Frontal cortex (tissue), 4 donors: ENCODE measurements around the gene TACC2. TPM values are rescaled to one million over a fixed set of nuclear protein-coding genes. Genes with fewer than 3 reads are reported as not detected.

Source experiments
- DNase-seq, 2 donors: peaks; one replicate each; pipeline ENCODE4 v3.0.0; 2012; ENCODE audit warnings: low spot score in 2 of 2
- FAIRE-seq: peaks from 2 replicates; lab custom pipeline; 2012; peaks lifted over from hg19 to GRCh38; lab: Jason Lieb, UNC
- total RNA-seq: library from RNA; depleted of rRNA; stranded (reverse); fragments of >200 nt; gene quantifications from one replicate; pipeline ENCODE4 v1.2.3, GENCODE V29; 2014
- donor health status: control.
- donor health status: control.
- donor health status: control.

Gene TACC2
- total RNA-seq, 1 donor from 2014 or later: 14.7 TPM

- DNase-seq (no peak), FAIRE-seq (no peak)
Measured at GRCh38 chr10:122157451-122157850, 168.5 kb downstream of the TACC2 start.

DNA sequence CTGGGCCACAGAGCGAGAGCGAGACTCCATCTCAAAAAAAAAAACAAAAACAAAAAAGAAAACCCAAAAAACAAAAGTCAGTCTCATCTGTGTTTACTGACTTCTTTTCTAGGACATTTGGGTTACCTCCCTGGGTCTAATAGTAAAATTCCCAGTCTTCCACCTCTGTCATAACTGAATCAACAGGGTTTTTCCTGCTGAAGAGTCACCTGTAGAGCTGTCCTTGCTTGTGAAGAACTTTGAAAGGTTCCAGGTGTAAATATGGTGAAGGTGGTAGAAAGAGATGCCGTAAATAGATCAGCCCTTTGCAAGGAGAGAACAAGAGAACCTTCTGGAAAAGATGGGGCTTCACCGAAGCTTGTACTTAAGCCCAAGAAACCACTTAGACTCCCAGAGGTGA is 169.4 kb downstream of the TACC2 start:
- no peak for DNase-seq

DNA sequence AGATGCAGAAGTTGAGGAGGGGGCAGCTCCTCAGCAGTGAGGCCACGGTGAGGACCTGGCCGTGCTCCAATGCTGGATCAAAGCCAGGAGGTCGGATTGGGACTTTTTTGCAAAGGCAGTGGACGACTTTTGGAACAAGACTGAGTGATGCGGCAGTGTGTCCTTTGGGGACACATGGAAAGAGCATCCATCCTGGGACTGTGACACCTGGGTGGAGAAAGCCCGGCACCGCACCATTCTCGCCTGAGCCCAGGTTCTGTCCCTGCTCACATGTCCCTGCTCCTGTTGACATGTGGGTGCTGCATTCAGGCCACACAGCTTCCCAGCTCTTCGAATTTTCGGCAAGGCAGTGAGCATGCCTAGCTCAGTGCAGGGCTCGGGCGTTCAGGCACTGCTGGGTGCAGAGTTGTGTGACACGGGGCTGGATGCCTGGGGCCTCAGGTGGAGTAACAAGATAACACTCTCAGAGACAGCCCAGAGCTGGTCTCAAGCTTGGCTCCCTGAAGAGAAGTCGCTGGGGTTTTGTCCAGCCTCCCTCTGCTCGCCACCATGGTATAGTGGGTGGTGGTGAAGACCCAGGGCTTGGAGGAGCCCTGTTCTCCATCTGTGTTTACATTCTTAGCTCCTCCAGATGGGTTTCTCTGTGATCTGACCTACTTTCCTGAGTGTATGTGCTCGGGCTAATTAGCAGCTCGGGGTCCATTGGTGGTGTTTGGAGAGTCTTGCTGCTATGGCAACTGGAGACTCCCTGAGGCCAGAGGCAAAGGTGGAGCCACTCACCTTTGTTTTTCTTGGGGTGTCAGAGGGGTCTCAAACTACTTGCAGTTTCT is 170.4 kb downstream of the TACC2 start:
- DNase-seq: no peak
- FAIRE-seq: no peak

More for the DNA sequence above, 169.4 kb downstream of the TACC2 start:
- FAIRE-seq: no peak

GRCh38 chr10:122161795-122162194 is 172.8 kb downstream of the TACC2 start:
- DNase-seq (no peak), FAIRE-seq (no peak)

- no peak for DNase-seq
- no peak for FAIRE-seq
Measured at GRCh38 chr10:122162671-122163173, 173.8 kb downstream of the TACC2 start.

GRCh38 chr10:122163174-122164022 is 174.4 kb downstream of the TACC2 start:
- DNase-seq (no peak), FAIRE-seq (no peak)

DNA sequence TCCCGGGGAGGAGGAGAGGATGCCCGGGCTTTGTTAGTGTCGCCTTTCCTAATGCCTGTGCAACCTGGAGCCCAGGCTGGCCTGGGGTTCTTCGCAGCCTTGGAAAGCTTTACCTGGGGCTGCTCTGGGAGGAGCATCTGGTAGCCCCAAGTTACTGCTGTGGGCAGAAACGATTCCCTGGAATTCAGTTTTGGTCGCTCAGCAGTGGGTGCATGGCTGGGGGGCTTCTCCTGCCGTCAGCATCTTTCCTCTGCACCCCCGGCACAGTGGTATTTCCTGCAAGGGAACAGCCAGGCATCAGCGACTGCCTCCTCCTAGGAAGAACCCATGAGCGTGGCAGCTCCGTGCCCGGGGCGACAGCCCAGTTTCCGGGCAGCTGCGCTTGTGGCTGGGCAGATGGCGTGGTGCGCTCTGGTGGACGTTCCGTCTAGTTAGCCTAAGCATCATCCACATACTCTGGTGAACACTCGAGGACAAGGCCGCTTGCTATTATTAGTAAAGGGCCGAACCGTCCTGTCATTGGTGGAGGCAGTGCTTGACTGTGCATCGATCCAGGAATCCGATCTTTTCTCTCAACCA is 175.1 kb downstream of the TACC2 start:
- FAIRE-seq: no peak
- peak in 1 of 2 donors; percentile 49 for DNase-seq

- FAIRE-seq: no peak
- no peak for DNase-seq
Measured at GRCh38 chr10:122164815-122165483, 176.0 kb downstream of the TACC2 start.

DNA sequence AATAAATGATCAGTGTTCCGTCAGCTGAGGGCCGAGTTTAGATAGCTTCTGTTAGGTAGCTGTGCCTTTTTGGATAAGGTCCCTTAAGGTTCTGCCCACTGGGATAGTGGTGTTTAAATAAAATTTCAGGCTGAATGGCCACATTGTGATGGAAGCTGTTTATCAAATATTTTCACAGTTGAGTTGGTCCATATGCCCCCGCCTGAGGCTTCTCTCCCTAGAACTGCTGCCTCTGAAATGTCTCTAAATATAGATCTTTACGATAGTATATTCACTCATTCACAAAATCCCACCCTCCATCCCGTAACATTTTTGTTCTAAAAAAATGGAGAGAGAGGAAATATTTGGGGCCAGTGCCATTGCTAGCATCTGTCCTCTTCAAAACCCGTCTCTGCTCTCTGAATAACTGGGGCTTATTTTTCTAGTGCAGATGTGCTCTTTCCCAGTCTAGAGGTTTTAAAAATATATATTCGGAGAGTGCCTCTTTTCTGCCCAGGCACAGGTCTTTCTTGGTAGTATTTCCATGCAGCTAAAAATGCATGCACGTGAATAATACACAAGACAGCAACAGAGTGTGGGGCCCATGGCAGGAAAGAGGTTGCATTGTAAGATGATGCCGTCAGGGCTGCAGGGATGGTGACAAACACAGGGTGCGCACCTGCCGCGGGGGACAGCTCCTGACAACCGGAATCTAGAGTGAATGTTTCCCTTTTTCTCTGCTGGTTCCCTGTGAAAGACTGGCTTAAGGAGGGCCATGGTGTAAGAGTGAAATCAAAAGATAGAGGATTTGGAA is 176.7 kb downstream of the TACC2 start:
- DNase-seq (no peak), FAIRE-seq (no peak)

DNA sequence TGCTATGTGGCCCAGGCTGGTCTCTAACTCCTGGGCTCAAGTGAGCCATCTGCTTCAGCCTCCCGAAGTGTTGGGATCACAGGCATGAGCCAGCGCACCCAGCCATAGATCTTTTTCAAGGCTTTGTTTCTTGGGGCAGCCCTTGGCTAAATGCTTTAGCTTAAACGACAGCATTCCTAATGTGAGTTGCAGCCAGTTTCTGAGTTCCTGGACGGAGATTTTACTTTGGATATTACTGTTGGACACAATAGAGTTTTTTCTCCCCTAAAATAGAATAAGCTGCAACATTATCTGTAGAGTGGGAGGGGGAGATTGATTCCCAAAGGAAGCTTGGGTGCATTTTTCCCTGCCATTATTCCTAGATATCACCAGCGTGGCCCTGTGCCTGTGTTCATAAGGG is 179.1 kb downstream of the TACC2 start:
- FAIRE-seq: no peak

GRCh38 chr10:122168598-122169394 is 179.8 kb downstream of the TACC2 start:
- no peak for DNase-seq

More for the DNA sequence above, 179.1 kb downstream of the TACC2 start:
- DNase-seq: no peak

DNA sequence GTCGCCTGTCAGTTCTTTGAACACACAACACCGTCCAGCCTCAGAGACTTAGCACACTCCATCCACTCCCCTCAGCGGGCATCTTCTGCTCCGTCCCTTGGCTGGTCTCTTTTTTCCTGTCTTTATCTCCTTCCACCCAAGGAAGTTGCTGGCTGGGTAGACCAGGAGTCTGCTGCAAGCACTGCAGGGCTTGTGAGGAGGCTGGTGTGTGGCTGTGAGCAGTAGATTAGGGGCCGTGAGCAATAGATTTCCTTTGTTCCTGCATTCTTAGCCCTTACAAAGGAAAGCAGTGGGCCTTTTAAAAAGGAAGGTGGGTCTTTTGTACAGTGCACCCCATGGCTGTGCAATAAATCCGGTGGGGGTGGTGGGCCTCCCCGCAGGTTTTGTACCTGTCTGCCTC is 181.8 kb downstream of the TACC2 start:
- DNase-seq (no peak), FAIRE-seq (no peak)

More at GRCh38 chr10:122168598-122169394, 179.8 kb downstream of the TACC2 start:
- no peak for FAIRE-seq

DNA sequence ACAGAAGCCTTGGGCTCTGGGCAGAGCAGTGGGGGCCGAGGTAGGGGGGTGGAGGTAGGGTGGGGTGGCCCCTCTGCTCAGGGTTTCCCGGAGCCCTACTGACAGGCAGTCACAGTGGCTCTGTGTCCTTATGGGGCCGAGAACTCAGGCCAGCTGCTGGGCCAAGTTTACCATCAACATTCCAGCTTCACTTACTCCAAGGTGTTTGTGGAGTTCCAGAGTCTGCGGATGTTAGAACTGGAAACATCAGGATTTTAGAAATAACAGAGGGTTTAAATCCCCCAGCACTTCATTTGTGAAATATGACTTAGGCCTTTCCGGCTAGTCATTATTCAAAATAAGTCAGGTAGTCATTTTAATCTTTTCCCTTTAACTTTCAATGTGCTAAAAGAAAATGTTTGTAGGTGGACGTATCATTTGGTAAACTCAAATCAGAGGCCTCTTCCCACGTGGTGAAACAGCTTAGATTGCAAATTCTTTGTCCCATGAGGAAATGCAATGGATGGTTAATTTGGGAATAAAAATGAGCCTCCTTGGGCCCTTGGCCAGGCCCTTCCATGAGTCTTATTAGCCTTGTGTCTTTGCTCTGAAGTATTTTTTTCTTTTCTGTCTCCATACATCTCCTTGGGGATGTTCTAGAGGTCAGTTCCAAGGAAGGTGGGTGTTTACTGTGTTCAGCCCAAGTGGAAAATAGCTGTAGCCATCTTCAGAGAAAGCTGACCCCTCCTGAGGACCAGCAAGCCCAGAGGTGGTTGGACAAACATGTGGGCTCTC is 182.5 kb downstream of the TACC2 start:
- FAIRE-seq: no peak

GRCh38 chr10:122172361-122173008 is 183.5 kb downstream of the TACC2 start:
- DNase-seq: no peak
- no peak for FAIRE-seq

More for the DNA sequence above, 182.5 kb downstream of the TACC2 start:
- no peak for DNase-seq

GRCh38 chr10:122173337-122173736 is 184.4 kb downstream of the TACC2 start:
- FAIRE-seq (no peak), DNase-seq (no peak)

DNA sequence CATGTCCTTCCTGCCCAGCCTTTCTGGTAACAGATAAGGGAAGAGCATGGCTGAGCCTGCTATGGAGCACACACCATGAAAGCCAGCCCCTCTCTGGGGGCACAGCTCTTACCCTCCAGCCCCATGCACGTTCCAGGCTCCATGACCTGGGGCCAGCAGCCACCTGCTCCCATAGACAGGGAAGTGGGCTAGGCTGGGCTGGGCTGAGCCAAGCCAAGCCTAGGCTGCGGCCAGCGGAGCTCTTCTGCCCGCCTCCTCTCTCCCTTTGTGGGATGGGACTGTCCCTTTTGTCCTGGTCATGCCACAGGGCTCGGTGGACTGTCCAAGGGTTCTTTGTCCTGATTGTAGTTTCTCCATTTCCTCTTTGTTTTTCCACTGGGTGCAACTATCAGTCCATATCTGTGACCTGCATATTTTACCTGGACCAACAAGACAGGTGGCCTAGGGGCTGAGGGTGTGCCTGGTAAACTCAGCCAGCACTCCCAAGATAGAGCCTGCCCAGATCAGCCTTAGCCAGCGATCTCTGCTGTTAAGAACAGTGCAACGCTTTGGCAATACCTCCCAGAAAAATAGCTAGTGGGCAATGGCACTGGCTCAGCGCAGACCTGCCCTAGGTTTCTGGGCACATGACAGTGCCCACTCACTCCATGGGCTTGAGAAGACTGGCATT is 184.9 kb downstream of the TACC2 start:
- FAIRE-seq (no peak), DNase-seq (no peak)
